DND-41 (cell line): ENCODE results near the gene IFNL3.
"Not testable (repeated sequence)": the region's sequence is repeated elsewhere in the genome, so short reads cannot be mapped to it uniquely, and the experiment has no call there.

Experiments
- ATAC-seq: fragments of 200-7000 bp; cut with Tn5 transposase; 3 replicates; pipeline ENCODE4 v1.9.1; 2021; ENCODE audit warnings: low read depth; ENCODE audit not compliant: insufficient read depth
- DNase-seq: peaks from one replicate; pipeline ENCODE4 v3.0.0-alpha.2; 2020
- H2AFZ ChIP-seq: 2 replicates; pipeline ENCODE4 v1.6.0; 2012; ENCODE audit warnings: low read depth, low read length
- H3K27ac ChIP-seq: 2 replicates; pipeline ENCODE4 v1.5.1; 2012; ENCODE audit warnings: low read length, inconsistent platforms
- H3K27me3 ChIP-seq: fragments of 200-600 bp; sonication (generic); 2 replicates; pipeline ENCODE4 v1.6.0; 2012; ENCODE audit warnings: low read length, mild to moderate bottlenecking, inconsistent platforms; ENCODE audit not compliant: insufficient read depth, poor library complexity
- H3K36me3 ChIP-seq: 2 replicates; pipeline ENCODE4 v1.5.1; 2012; ENCODE audit warnings: low read length, inconsistent platforms; ENCODE audit not compliant: insufficient read depth
- H3K4me1 ChIP-seq: 2 replicates; pipeline ENCODE4 v1.5.1; 2012; ENCODE audit warnings: mild to moderate bottlenecking, low read length; ENCODE audit not compliant: insufficient read depth
- H3K4me2 ChIP-seq: 2 replicates; pipeline ENCODE4 v1.6.0; 2012; ENCODE audit warnings: mild to moderate bottlenecking, moderate library complexity, low read length, inconsistent platforms; ENCODE audit not compliant: insufficient read depth
- H3K4me3 ChIP-seq, 2 experiments: fragments of 200-600 bp in 1 of 2; shearing (Covaris generic) in 1 of 2; 2 replicates each; pipeline ENCODE4 v1.5.1; 2012 to 2016; ENCODE audit warnings: inconsistent platforms in 2 of 2, low read length in 2 of 2, mild to moderate bottlenecking in 2 of 2, low read depth in 1 of 2, moderate library complexity in 1 of 2
- H3K79me2 ChIP-seq: 2 replicates; pipeline ENCODE4 v1.6.0; 2012; ENCODE audit warnings: low read length, inconsistent platforms; ENCODE audit not compliant: insufficient read depth
- H3K9ac ChIP-seq: 2 replicates; pipeline ENCODE4 v1.6.0; 2012; ENCODE audit warnings: low read depth, mild to moderate bottlenecking, inconsistent platforms, low read length, moderate library complexity
- H3K9me3 ChIP-seq: 2 replicates; pipeline ENCODE4 v1.5.1; 2012; ENCODE audit warnings: low read length, moderate library complexity, mild to moderate bottlenecking, inconsistent platforms; ENCODE audit not compliant: insufficient read depth, severe bottlenecking
- H4K20me1 ChIP-seq: 2 replicates; pipeline ENCODE4 v1.6.0; 2012; ENCODE audit warnings: low read length; ENCODE audit not compliant: insufficient read depth
- EZH2 ChIP-seq: IDR thresholded peaks from 3 replicates; pipeline ENCODE4 v1.6.1; 2012; ENCODE audit warnings: borderline replicate concordance, low read depth, mild to moderate bottlenecking, moderate library complexity, low read length, inconsistent platforms; ENCODE audit not compliant: severe bottlenecking
- TF ChIP-seq, protein P1 (sequence below): IDR thresholded peaks from 2 replicates; pipeline ENCODE4 v1.5.1; 2012; ENCODE audit warnings: borderline replicate concordance, low read length, moderate library complexity, mild to moderate bottlenecking; ENCODE audit not compliant: poor library complexity, severe bottlenecking; ENCODE audit errors: extremely low read depth

Gene IFNL3

DNA sequence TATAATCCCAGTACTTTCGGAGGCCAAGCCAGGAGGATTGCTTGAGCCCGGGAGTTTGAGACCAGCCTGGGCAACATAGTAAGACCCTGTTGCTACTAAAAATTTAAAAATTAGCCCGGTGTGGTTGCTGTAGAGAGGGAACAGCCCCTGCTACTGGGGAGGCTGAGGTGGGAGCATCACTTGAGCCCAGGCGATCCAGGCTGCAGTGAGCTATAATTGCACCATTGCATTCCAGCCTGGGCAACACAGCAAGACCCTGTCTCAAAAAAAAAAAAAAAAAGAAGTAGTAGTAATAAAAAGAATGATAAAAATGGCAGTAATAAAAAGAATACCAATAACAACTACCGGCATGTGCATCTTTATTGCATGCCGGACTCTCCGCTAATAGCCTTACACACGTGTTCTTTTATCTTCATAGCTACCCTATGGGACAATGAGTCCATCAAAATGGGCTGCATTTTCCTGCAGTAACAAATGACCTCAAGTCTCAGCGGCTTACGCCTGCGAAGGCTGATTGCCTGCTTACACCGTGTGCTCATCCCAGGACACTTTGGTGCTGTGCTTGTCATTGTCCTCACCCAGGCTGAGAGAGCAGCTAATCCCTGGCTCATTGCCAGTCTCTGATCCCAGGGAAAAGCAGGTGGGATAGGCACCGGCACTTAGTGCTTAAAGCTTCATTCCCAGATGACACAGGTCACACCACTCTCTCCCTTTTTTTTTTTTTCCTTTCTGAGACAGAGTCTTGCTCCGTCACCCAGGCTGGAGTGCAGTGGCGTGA is 26.4 kb downstream of the IFNL3 start:
- ATAC-seq: no peak
- no peaks in the 10 kb centered on the region for H3K36me3 ChIP-seq
- no peaks in the 10 kb centered on the region for H3K4me1 ChIP-seq
- TF ChIP-seq, protein P1, sequence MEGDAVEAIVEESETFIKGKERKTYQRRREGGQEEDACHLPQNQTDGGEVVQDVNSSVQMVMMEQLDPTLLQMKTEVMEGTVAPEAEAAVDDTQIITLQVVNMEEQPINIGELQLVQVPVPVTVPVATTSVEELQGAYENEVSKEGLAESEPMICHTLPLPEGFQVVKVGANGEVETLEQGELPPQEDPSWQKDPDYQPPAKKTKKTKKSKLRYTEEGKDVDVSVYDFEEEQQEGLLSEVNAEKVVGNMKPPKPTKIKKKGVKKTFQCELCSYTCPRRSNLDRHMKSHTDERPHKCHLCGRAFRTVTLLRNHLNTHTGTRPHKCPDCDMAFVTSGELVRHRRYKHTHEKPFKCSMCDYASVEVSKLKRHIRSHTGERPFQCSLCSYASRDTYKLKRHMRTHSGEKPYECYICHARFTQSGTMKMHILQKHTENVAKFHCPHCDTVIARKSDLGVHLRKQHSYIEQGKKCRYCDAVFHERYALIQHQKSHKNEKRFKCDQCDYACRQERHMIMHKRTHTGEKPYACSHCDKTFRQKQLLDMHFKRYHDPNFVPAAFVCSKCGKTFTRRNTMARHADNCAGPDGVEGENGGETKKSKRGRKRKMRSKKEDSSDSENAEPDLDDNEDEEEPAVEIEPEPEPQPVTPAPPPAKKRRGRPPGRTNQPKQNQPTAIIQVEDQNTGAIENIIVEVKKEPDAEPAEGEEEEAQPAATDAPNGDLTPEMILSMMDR: no peak
- no peak for TF ChIP-seq EZH2
- DNase-seq: no peak
- no peaks in the 10 kb centered on the region for H4K20me1 ChIP-seq
- no peak overlapping the region for H3K4me2 ChIP-seq
- H3K9me3 ChIP-seq: no peaks in the 10 kb centered on the region
- H3K9ac ChIP-seq: no peak overlapping the region
- no peak overlapping the region for H2AFZ ChIP-seq
- no peak overlapping the region for H3K4me3 ChIP-seq
- H3K79me2 ChIP-seq: no peaks in the 10 kb centered on the region
- no peak overlapping the region for H3K27ac ChIP-seq
- H3K27me3 ChIP-seq: no peaks in the 10 kb centered on the region

DNA sequence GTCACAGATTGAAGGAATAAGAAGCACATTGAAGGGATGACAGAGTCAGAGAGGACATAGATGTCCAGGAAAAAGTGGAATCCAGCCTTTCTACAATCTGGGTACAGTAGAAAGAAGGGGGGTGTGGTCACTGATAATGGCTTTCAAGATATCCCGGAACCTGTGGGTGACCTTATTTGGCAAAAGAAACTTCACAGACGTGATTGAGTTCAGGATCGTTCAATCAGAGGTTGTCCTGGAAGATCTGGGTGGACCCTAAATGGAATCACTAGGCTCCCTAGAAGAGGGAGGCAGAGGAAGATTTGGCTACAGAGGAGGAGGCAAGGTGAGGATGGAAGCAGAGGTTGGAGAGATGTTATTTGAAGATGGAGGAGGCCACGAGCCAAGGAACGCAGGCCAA is 27.7 kb downstream of the IFNL3 start:
- H3K4me1 ChIP-seq: no peaks in the 10 kb centered on the region
- no peaks in the 10 kb centered on the region for H4K20me1 ChIP-seq
- no peak for DNase-seq
- no peaks in the 10 kb centered on the region for H3K36me3 ChIP-seq
- no peak overlapping the region for H3K4me2 ChIP-seq
- H2AFZ ChIP-seq: no peak overlapping the region
- H3K27ac ChIP-seq: no peak overlapping the region
- H3K4me3 ChIP-seq: no peak overlapping the region
- TF ChIP-seq EZH2: no peak
- TF ChIP-seq, protein P1: no peak
- ATAC-seq: no peak
- no peak overlapping the region for H3K9ac ChIP-seq
- H3K79me2 ChIP-seq: no peaks in the 10 kb centered on the region
- H3K9me3 ChIP-seq: no peaks in the 10 kb centered on the region
- H3K27me3 ChIP-seq: no peaks in the 10 kb centered on the region

DNA sequence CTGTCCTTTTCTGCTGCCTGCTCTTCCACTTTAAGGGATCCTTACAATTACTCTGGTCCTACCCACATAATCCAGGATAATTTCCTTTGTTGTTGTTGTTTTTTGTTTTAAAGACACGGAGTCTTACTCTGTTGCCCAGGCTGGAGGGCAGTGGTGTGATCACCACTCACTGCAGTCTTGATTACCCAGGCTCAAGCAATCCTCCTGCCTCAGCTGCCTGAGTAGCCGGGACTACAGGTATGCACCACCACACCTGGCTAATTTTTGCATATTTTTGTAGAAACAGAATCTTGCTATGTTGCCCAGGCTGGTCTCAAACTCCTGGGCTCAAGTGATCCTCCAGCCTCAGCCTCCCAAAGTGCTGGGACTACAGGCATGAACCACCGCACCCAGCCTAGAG is 29.5 kb downstream of the IFNL3 start:
- H3K4me1 ChIP-seq, ATAC-seq, H3K36me3 ChIP-seq, H3K79me2 ChIP-seq, H3K27me3 ChIP-seq, H3K9ac ChIP-seq, H3K9me3 ChIP-seq, H3K27ac ChIP-seq, H3K4me2 ChIP-seq, H2AFZ ChIP-seq, DNase-seq, H4K20me1 ChIP-seq, H3K4me3 ChIP-seq: not testable (repeated sequence)

DNA sequence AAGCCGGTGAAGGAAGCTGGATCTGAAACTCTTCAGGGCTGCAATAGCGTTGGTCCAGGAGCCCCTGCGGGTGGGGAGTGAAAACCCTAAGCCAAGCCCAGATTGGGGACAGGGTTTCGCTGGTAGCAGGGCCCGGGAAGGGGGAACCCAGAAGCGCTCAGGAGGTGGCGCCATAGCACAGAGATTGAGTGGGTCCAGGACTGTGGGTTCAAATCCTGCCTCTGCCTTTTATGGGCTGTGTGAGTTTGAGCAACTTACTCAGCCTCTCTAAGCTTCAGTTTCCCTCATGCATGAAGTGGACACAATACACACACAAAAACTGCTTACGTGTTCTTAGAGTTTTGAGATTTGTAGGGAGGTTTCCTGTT is 32.4 kb downstream of the IFNL3 start:
- Histone ChIP-seq H3K27ac (no peak overlapping the region), H3K27me3 (peaks cover under 1% of the 10 kb centered on the region), H3K79me2 (no peaks in the 10 kb centered on the region), H3K4me1 (no peaks in the 10 kb centered on the region), H3K4me3 (no peak overlapping the region), H4K20me1 (no peaks in the 10 kb centered on the region), H3K9ac (no peak overlapping the region), H2AFZ (no peak overlapping the region), H3K36me3 (no peaks in the 10 kb centered on the region), H3K9me3 (no peaks in the 10 kb centered on the region), H3K4me2 (no peak overlapping the region)
- peak; percentile 54 for DNase-seq
- peak; percentile 82 for ATAC-seq
- no peak for TF ChIP-seq EZH2
- TF ChIP-seq, protein P1: peak; percentile 76
